ENCODE results near the gene UBXN1.

The UBXN1 gene

DNA sequence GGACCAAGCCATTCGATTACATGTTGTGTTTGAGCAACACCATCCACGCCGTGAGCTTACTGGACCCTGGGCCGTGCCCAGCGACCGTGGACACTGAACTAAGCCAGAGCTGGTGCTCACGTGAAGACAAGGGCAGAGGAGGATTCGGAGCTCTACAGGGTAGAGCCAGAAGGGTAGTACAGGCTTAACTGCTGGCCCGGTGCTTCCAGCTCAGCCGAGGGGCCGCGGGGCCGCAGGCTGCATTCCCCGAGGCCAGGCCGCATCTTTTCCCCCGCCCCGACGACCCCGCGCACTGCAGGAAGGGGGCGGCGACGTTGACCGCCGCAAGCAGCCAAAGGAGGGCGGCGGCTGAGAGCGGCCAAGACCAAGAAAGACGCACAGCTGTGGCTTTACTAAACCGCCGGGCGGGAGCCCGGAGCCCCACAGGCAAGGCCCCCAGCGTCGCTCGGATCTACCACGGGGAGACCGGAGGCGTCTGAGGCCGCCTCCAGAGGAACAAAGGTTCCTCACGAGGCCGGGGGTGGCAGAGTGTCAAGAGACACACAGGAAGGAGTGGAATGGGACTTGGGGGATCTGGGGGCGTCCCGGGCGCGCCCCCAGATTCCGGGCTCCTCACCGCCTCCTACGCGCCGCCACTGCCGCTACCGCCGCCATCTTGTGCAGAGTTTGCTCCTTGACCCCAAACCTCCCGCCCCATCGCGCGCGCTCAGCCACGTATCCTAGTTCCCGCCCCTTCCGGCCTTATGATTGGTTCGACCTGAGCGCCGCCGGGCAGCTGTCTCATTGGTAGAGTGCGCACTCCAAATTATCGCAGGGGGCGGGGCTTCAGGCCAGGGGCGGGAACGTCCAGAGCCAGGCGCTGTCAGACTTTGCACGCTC is 32.7 kb downstream of the UBXN1 start, which contains the start of gene GANAB:
TSS of gene GANAB (minus strand) at position 668 of the 879 bp plus-strand sequence. CDS start at position 654, 14 bp downstream.
- DNase-seq (ENCODE audit: low read depth in 2 of 2) = peak; percentile 99

DNA sequence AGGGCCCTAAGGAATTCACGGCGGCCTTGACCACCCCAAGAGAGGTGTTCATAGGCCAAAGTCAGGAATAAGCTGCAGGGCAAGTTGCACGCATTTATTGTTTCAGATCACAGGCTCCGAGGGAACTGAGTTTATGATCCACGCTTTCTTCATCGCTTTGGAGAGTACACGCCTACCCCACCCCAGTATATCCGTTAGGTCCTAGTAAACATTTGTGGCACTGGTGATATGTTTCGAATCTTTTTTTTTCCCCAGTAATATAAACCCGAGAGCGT is 33.3 kb downstream of the UBXN1 start:
- no peak for DNase-seq (ENCODE audit: low read depth in 2 of 2)

DNA sequence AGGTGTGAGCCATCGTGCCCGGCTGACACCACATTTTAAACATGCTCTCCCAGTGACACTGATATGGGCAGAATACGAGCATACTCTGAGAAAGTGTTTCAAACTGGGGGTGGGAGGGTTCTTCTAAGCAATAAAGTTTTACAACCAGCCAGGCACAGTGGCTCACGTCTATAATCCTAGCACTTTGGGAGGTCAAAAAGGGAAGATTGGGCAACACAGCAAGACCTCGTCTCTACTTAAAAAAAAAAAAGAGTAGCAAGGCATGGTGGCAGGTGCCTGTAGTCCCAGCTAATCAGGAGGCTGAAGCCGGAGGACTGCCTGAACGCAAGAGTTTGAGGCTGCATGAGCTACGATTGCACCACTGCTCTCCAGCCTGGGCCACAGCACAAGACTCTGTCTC is 34.7 kb downstream of the UBXN1 start:
- no peak for DNase-seq (ENCODE audit: low read depth in 2 of 2)

DNA sequence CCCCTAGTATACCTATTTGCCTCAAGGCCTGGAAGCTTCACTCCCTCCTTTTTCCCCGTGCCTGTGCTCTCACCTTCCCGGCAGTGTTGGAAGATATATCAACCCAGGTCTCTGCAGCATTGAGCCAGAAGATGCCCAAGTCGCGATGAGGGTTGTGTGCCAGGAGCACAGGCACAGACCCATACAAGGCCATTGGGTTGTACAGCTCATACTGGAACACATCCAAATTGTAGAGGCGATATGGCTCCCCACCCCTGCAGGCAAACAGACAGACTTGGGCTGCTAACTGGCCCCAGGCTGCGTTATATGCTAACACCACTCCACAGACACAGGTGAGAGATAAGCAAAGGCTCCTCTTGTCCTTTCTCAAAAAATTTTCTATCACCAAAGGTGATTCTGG is 46.4 kb downstream of the UBXN1 start:
- DNase-seq (ENCODE audit: low read depth in 2 of 2) = no peak

DNA sequence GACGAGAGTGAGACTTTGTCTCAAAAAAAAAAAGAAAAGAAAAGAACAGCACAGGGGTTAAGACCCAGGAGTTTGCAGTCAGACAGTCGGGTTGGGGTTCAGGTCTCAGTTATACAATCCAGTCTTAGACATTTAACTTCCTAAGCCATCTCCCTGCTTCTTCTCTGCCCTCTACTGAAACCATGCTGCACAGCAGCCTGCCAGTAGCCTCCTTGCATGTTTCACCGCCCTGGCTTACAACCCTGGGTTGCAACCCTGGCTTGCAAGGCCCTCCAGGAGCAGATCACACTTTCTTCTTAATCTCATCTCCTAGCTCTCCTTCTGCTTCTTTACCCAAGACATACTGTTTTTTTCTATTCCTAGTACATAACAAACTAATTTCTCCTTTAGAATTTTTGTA is 51.2 kb downstream of the UBXN1 start:
- no peak for DNase-seq (ENCODE audit: low read depth in 2 of 2)

Measured in stimulated activated CD8-positive, alpha-beta memory T cell treated with anti-CD3 and anti-CD28 coated beads, Interleukin-15, amount 100 ng/mL, for 48 hours (primary cell).